CD8-positive, alpha-beta memory T cell (primary cell): ENCODE results near the gene KDM6B. TPM values are rescaled to one million over a fixed set of nuclear protein-coding genes. Genes with fewer than 3 reads are reported as not detected.
"Not testable (repeated sequence)": the region's sequence is repeated elsewhere in the genome, so short reads cannot be mapped to it uniquely, and the experiment has no call there.

Experiments used
- CTCF ChIA-PET: fragments of 350-600 bp; sonication (Branson Sonifier 250); formaldehyde crosslinking; loops from one replicate; lab custom pipeline; 2021; ENCODE audit warnings: antibody characterized with exemption; lab: Charles Lee
- POLR2A ChIA-PET: fragments of 350-600 bp; sonication (Branson Sonifier 250); formaldehyde crosslinking; loops from one replicate; lab custom pipeline; 2021; ENCODE audit warnings: antibody characterized with exemption; lab: Charles Lee
- DNase-seq, 5 donors: peaks; one replicate each; pipeline versions ENCODE4 v3.0.0 to v3.0.0-alpha.2; 2020 to 2022; ENCODE audit warnings: mixed read lengths in 1 of 5
- H3K27ac ChIP-seq: one replicate; pipeline ENCODE4 v1.7.0; 2013; ENCODE audit warnings: low read depth, mild to moderate bottlenecking, low read length, moderate library complexity
- H3K27me3 ChIP-seq: 2 replicates; pipeline ENCODE4 v1.7.0; 2013; ENCODE audit warnings: low read length, mild to moderate bottlenecking; ENCODE audit not compliant: insufficient read depth, poor library complexity, severe bottlenecking
- H3K36me3 ChIP-seq: 2 replicates; pipeline ENCODE4 v1.7.0; 2013; ENCODE audit warnings: mild to moderate bottlenecking, low read length, moderate library complexity; ENCODE audit not compliant: insufficient read depth
- H3K4me1 ChIP-seq: 2 replicates; pipeline ENCODE4 v1.7.0; 2013; ENCODE audit warnings: mild to moderate bottlenecking, low read length, moderate library complexity; ENCODE audit not compliant: insufficient read depth
- H3K4me3 ChIP-seq: 2 replicates; pipeline ENCODE4 v1.7.0; 2013; ENCODE audit warnings: mild to moderate bottlenecking, low read length
- H3K9me3 ChIP-seq: 2 replicates; pipeline ENCODE4 v1.7.0; 2013; ENCODE audit warnings: mild to moderate bottlenecking, low read length
- H3K27ac Mint-ChIP-seq, 8 donors: one replicate each; pipeline ENCODE4 v1.8.0; 2020 to 2021; ENCODE audit warnings: mixed read lengths in 8 of 8, mild to moderate bottlenecking in 6 of 8, inconsistent platforms in 3 of 8, moderate library complexity in 3 of 8
- H3K27me3 Mint-ChIP-seq, 2 donors: one replicate each; pipeline ENCODE4 v1.8.0; 2020 to 2021; ENCODE audit warnings: mixed read lengths in 2 of 2, mild to moderate bottlenecking in 1 of 2, moderate library complexity in 1 of 2
- H3K36me3 Mint-ChIP-seq, 3 donors: one replicate each; pipeline ENCODE4 v1.8.0; 2020 to 2021; ENCODE audit warnings: mixed read lengths in 3 of 3, inconsistent platforms in 1 of 3, mild to moderate bottlenecking in 1 of 3
- H3K4me1 Mint-ChIP-seq, 3 donors: one replicate each; pipeline ENCODE4 v1.8.0; 2020 to 2021; ENCODE audit warnings: mixed read lengths in 3 of 3, inconsistent platforms in 1 of 3, mild to moderate bottlenecking in 1 of 3
- H3K4me3 Mint-ChIP-seq, 7 donors: one replicate each; pipeline ENCODE4 v1.8.0; 2020 to 2021; ENCODE audit warnings: mixed read lengths in 7 of 7, mild to moderate bottlenecking in 6 of 7, moderate library complexity in 4 of 7, inconsistent platforms in 2 of 7
- H3K9me3 Mint-ChIP-seq, 5 donors: one replicate each; pipeline ENCODE4 v1.8.0; 2020 to 2022; ENCODE audit warnings: mixed read lengths in 5 of 5, mild to moderate bottlenecking in 3 of 5, moderate library complexity in 2 of 5, inconsistent platforms in 1 of 5
- polyA plus RNA-seq: library from polyadenylated mRNA; unstranded; fragments of 300-500 nt; fragmentation: Illumina TruSeq; gene quantifications from one replicate; pipeline ENCODE4 v1.2.3, GENCODE V29; 2021
- total RNA-seq, 2 experiments: library from RNA; stranded (reverse); gene quantifications; one replicate each; pipeline ENCODE4 v1.2.3, GENCODE V29; 2021

Gene KDM6B
- total and polyA plus RNA-seq, 3 experiments from 2014 or later: 1.2 to 89.7 (median 84.2) TPM

- no peaks in the 10 kb centered on the region for H3K9me3 Mint-ChIP-seq
- Histone ChIP-seq H3K27me3 (no peaks in the 10 kb centered on the region), H3K4me1 (peaks cover 17% of the 10 kb centered on the region), H3K4me3 (no peak overlapping the region), H3K27ac (no peak overlapping the region), H3K36me3 (no peaks in the 10 kb centered on the region), H3K9me3 (no peaks in the 10 kb centered on the region)
- CTCF ChIA-PET: interaction anchor here (0.7 to 14.1 kb wide), 24 partner anchors 11 to 367 kb away, joined by 3 to 175 read pairs (median 4); partner anchors contain the start of gene RNF227
- H3K4me1 Mint-ChIP-seq: peaks cover 17 to 18% (median 17%) of the 10 kb centered on the region in 3 donors
- DNase-seq: peak in 4 of 5 donors; percentile 49 to 70 (median 60)
- POLR2A ChIA-PET: interaction anchor here (0.7 kb wide), 2 partner anchors 11 to 175 kb away, joined by 3 to 5 read pairs; no protein-coding TSS in a partner anchor
- peak overlapping the region in 3 of 8 donors; percentile 12 to 58 (median 40) for H3K27ac Mint-ChIP-seq
- no peak overlapping the region for H3K4me3 Mint-ChIP-seq
- peaks cover 0 to 14% (median 5%) of the 10 kb centered on the region in 3 donors for H3K36me3 Mint-ChIP-seq
- H3K27me3 Mint-ChIP-seq: no peaks in the 10 kb centered on the region
Observed at GRCh38 chr17:7862692-7863437, 28.8 kb downstream of the KDM6B start.

DNA sequence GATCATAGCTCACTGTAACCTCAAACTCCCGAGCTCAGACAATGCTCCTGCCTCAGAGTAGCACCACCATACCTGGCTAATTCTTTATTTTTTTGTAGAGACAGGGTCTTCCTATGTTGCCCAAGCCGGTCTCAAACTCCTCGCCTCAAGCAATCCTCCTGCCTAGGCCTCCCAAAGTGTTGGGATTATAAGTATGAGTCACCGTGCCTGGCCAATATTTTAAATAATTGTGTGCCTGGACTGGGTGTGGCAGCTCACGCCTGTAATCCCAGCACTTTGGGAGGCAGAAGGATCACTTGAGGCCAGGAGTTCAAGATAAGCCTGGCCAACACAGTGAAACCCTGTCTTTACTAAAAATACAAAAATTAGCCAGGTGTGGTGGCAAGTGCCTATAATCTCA lies 30.4 kb downstream of the KDM6B start:
- Mint-ChIP-seq H3K27ac (peak overlapping the region in 1 of 8 donors; percentile 10), H3K36me3 (peaks cover 0 to 14% (median 5%) of the 10 kb centered on the region in 3 donors), H3K4me1 (peaks cover 28 to 30% (median 30%) of the 10 kb centered on the region in 3 donors)
- not testable (repeated sequence) for H3K27me3 Mint-ChIP-seq, DNase-seq, H3K4me3 Mint-ChIP-seq, H3K36me3 ChIP-seq, H3K9me3 Mint-ChIP-seq, H3K27ac ChIP-seq, H3K4me3 ChIP-seq, H3K27me3 ChIP-seq, H3K9me3 ChIP-seq
- ChIA-PET POLR2A (interaction anchor here (0.7 to 0.9 kb wide), 2 partner anchors 21 to 46 kb away, joined by 3 to 5 read pairs; no protein-coding TSS in a partner anchor), CTCF (interaction anchor here (1.1 to 14.1 kb wide), 10 partner anchors 8 to 192 kb away, joined by 3 to 175 read pairs (median 6); no protein-coding TSS in a partner anchor)
- peaks cover 19% of the 10 kb centered on the region for H3K4me1 ChIP-seq

GRCh38 chr17:7864995-7865650 lies 31.1 kb downstream of the KDM6B start:
- no peaks in the 10 kb centered on the region for H3K27me3 ChIP-seq
- Mint-ChIP-seq H3K27me3 (no peaks in the 10 kb centered on the region), H3K36me3 (peaks cover 0 to 10% (median 5%) of the 10 kb centered on the region in 3 donors), H3K4me1 (peaks cover 24 to 34% (median 30%) of the 10 kb centered on the region in 3 donors), H3K9me3 (no peaks in the 10 kb centered on the region), H3K27ac (peak overlapping the region in 1 of 8 donors; percentile 17), H3K4me3 (no peak overlapping the region)
- no peak for DNase-seq
- CTCF ChIA-PET: interaction anchor here (0.7 to 14.1 kb wide), 8 partner anchors 8 to 291 kb away, joined by 3 to 175 read pairs (median 6); no protein-coding TSS in a partner anchor
- H3K9me3 ChIP-seq: no peaks in the 10 kb centered on the region
- no peak overlapping the region for H3K4me3 ChIP-seq
- no peaks in the 10 kb centered on the region for H3K36me3 ChIP-seq
- H3K27ac ChIP-seq: no peak overlapping the region
- peaks cover 19% of the 10 kb centered on the region for H3K4me1 ChIP-seq
- POLR2A ChIA-PET: interaction anchor here (0.6 kb wide), 1 partner anchor 258 kb away, joined by 5 read pairs; no protein-coding TSS in a partner anchor

DNA sequence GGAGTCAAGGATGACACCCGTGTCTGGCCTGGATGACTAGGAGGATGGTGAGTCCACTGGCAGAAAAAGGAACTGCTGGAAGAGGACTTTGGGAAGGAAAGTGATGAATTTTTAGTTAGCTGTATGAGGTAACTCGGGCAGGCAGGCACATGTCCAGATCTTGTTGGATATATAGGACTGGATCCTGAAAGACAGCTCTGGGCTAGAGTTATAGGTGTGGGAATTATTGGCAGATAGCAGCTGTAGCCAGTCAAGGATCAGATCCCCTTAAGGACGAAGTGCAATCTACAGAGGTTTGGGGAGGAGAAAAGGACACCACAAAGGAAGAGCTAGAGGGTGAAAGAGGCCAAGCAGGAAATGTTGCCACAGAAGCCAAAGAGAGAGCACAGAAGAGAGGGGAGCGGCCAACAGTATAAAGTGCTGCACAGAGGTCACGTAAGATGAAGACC lies 33.9 kb downstream of the KDM6B start:
- peak in 2 of 5 donors; percentile 19 to 27 for DNase-seq
- Mint-ChIP-seq H3K9me3 (no peaks in the 10 kb centered on the region), H3K36me3 (peaks cover 0 to 16% (median 9%) of the 10 kb centered on the region in 3 donors), H3K4me3 (peak overlapping the region; percentile 10 to 76 (median 64)), H3K4me1 (peaks cover 23 to 34% (median 25%) of the 10 kb centered on the region in 3 donors), H3K27ac (peak overlapping the region; percentile 59 to 93 (median 82)), H3K27me3 (no peaks in the 10 kb centered on the region)
- Histone ChIP-seq H3K4me3 (no peak overlapping the region), H3K4me1 (peaks cover 19% of the 10 kb centered on the region), H3K27ac (no peak overlapping the region), H3K9me3 (no peaks in the 10 kb centered on the region), H3K27me3 (no peaks in the 10 kb centered on the region), H3K36me3 (no peaks in the 10 kb centered on the region)
- ChIA-PET CTCF (interaction anchor here (1.2 to 14.1 kb wide), 4 partner anchors 17 to 121 kb away, joined by 3 to 175 read pairs (median 4); no protein-coding TSS in a partner anchor), POLR2A (no interaction called here)

- POLR2A ChIA-PET: no interaction called here
- no peaks in the 10 kb centered on the region for H3K36me3 ChIP-seq
Observed at GRCh38 chr17:7873051-7873450, 39.0 kb downstream of the KDM6B start.

DNA sequence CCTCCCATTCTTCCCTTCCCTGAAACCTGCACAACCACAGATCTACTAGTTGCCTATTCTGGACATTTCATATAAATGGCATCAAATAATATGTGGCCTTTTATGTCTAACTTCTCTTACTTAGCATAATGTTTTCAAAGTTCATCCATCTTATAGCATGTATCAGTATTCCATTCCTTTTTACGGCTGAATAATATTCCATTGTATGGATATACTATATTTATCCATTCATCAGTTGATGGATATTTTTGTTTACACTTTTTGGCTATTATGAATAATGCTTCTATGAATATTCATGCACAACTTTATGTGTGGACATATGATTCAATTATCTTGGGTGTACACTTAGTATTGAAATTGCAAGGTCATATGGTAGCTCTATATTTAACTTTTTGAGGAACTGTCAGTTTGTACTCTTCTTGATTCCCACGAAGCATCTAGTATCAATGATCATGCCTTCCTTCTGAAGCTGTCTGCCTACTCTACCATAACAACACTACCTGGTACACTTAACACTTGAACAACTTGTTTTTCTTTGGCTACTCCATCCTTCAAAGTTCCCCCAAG lies 41.9 kb downstream of the KDM6B start:
- Histone ChIP-seq H3K4me3 (no peak overlapping the region), H3K27ac (no peak overlapping the region), H3K4me1 (peaks cover 13% of the 10 kb centered on the region), H3K36me3 (no peaks in the 10 kb centered on the region), H3K27me3 (no peaks in the 10 kb centered on the region), H3K9me3 (no peaks in the 10 kb centered on the region)
- peak overlapping the region in 5 of 8 donors; percentile 0 to 81 (median 29) for H3K27ac Mint-ChIP-seq
- H3K4me3 Mint-ChIP-seq: no peak overlapping the region
- H3K4me1 Mint-ChIP-seq: peaks cover 11 to 19% (median 12%) of the 10 kb centered on the region in 3 donors
- H3K9me3 Mint-ChIP-seq: no peaks in the 10 kb centered on the region
- POLR2A ChIA-PET: no interaction called here
- CTCF ChIA-PET: interaction anchor here (1.2 kb wide), 1 partner anchor 9 kb away, joined by 3 read pairs; no protein-coding TSS in a partner anchor
- DNase-seq: no peak
- peaks cover 0 to 40% (median 11%) of the 10 kb centered on the region in 3 donors for H3K36me3 Mint-ChIP-seq
- H3K27me3 Mint-ChIP-seq: no peaks in the 10 kb centered on the region

More at GRCh38 chr17:7873051-7873450, 39.0 kb downstream of the KDM6B start:
- H3K4me3 Mint-ChIP-seq: no peak overlapping the region
- no peaks in the 10 kb centered on the region for H3K9me3 ChIP-seq
- H3K4me1 Mint-ChIP-seq: peaks cover 21 to 35% (median 22%) of the 10 kb centered on the region in 3 donors
- H3K27ac ChIP-seq: no peak overlapping the region
- peaks cover 11% of the 10 kb centered on the region for H3K4me1 ChIP-seq
- H3K36me3 Mint-ChIP-seq: peaks cover 0 to 34% (median 11%) of the 10 kb centered on the region in 3 donors
- DNase-seq: no peak
- CTCF ChIA-PET: no interaction called here
- H3K4me3 ChIP-seq: no peak overlapping the region
- no peaks in the 10 kb centered on the region for H3K27me3 Mint-ChIP-seq
- no peaks in the 10 kb centered on the region for H3K9me3 Mint-ChIP-seq
- H3K27ac Mint-ChIP-seq: peak overlapping the region in 4 of 8 donors; percentile 35 to 72 (median 72)
- H3K27me3 ChIP-seq: no peaks in the 10 kb centered on the region

- peaks cover 9 to 15% (median 12%) of the 10 kb centered on the region in 3 donors for H3K4me1 Mint-ChIP-seq
- ChIA-PET POLR2A (no interaction called here), CTCF (interaction anchor here (1.7 kb wide), 1 partner anchor 112 kb away, joined by 6 read pairs; no protein-coding TSS in a partner anchor)
- no peak overlapping the region for H3K27ac Mint-ChIP-seq
- Histone ChIP-seq H3K4me1 (peaks cover 36% of the 10 kb centered on the region), H3K27ac (no peak overlapping the region), H3K4me3 (no peak overlapping the region), H3K27me3 (no peaks in the 10 kb centered on the region), H3K36me3 (peaks cover 4% of the 10 kb centered on the region), H3K9me3 (no peaks in the 10 kb centered on the region)
- H3K27me3 Mint-ChIP-seq: no peaks in the 10 kb centered on the region
- H3K4me3 Mint-ChIP-seq: no peak overlapping the region
- H3K9me3 Mint-ChIP-seq: no peaks in the 10 kb centered on the region
- no peak for DNase-seq
- peaks cover 0 to 27% (median 6%) of the 10 kb centered on the region in 3 donors for H3K36me3 Mint-ChIP-seq
Observed at GRCh38 chr17:7878234-7878633, 44.2 kb downstream of the KDM6B start.
